ENCODE data around the gene MAP1B.
"Not testable (repeated sequence)": the region's sequence is repeated elsewhere in the genome, so short reads cannot be mapped to it uniquely, and the experiment has no call there.

Gene MAP1B

GRCh38 chr5:72107131-72107900 is at the start of gene MAP1B:
MAP1B (plus strand) TSS chr5:72107475; CDS start chr5:72107532, 57 bp downstream.
- DNase-seq (ENCODE audit: low read depth in 2 of 2) = no peak

- DNase-seq (ENCODE audit: low read depth in 2 of 2) = no peak
These were observed 49.5 kb upstream of the MAP1B start for GRCh38 chr5:72057816-72058215.

DNA sequence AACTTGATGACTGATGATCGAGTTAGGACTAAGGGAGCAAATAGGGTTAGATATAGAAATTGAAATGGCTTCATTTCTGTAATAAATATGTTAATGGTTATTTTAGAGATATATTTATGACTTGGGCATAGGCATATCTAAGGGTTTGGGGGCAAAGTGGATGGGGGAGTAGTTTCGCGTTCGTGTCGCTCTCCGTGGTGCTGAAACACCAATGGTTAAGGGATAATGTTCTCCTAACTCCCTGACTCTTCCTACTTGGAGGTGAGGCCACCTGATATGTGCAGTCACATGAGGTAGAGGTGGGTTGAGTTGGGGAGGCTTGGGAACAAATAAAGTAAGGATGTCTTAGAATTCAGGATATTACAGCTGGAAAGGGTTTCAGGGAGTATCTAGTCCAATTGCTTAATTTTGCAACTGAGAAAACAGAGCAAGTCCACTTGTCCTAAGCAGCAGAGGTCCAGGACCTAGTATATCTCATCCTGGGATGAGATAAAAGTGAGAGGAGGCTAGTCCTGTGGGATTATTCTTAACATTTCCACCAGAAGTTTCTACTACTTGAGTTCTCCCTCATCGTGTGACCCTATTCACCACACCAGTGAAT is 44.0 kb upstream of the MAP1B start:
- DNase-seq (ENCODE audit: low read depth in 2 of 2) = no peak

GRCh38 chr5:72064801-72065570 is 42.3 kb upstream of the MAP1B start:
- no peak for DNase-seq (ENCODE audit: low read depth in 2 of 2)

DNA sequence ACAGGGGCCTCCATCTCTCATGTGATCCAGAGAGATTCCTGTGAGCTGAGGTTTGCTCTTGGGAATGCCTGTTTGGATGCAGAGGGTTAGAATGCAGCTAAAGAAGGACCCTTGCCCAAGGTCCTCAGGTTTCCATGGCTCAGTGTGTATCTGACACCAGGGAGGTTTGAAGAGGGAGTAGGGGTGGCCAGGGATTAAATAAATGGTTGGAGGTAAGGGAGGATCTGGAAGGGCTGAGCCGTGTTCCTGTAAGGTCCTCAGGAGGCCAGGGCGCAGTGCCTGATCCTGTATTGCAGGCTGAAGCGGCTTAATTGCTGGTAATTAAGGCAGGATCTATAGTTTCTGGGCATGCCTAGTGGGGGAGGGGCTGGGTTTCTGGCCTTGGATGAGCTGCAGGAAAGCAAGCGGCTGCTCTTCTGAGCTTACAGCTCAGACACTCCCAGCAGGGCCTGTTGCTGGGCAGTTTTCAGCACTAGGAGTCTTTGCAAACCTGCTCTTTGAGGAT is 41.5 kb upstream of the MAP1B start:
- DNase-seq (ENCODE audit: low read depth in 2 of 2) = no peak

DNA sequence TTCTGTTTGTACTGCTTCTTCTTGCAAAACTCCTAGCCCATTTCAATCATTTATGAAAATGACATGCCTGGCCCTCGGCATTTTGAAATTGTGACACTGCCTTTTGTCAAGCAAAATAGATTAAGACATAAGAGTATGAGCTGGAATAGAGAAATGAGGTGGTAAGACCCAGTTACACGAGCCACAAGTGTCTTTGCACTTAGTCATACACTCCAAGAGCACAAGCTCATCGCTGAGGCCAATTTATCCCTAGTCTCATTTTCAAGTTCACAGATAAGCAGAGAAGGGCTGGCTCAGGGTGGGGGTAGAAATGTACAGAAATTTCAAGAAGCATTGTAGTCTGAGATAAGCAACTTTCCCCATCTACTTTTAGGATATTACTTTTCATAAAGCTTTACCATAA is 40.6 kb upstream of the MAP1B start:
- DNase-seq (ENCODE audit: low read depth in 2 of 2) = no peak

DNA sequence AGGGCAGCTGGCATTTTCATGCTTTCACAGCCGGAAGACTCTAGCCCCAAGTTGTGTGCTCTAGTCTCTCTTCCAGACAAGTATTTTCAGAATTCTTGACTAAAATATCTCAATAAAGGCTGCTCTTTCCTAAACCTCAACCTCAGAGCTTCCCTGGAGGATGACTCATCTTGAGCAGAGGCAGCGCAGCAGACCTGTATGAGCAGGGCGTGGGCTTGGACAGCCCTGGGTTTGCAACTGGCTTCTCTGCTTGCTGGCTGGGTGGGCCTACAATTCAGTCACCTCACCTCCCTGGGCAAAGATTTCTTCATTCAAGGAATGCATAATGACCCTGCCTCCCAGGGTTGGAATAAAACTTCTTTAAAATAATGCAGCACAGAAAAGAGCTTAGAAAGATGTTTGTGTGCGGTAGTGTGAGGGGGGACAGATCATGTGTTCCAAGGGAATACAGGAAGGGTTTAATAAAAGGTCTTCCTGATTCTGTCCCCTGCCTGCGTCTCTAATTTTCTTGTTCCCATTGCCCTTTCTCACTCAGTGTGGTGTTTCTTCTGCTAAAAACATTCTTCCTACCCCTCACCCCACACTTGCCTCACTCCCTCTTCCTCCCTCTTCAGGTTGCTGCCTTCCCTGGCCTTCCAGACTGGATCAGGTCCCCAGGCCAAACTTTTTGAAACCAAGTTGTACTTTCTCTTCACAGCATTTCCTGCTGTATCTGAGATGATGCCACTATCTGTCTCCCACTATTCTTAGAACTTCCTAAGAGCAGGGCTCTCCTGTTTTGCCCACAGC is 39.4 kb upstream of the MAP1B start:
- DNase-seq (ENCODE audit: low read depth in 2 of 2) = no peak

DNA sequence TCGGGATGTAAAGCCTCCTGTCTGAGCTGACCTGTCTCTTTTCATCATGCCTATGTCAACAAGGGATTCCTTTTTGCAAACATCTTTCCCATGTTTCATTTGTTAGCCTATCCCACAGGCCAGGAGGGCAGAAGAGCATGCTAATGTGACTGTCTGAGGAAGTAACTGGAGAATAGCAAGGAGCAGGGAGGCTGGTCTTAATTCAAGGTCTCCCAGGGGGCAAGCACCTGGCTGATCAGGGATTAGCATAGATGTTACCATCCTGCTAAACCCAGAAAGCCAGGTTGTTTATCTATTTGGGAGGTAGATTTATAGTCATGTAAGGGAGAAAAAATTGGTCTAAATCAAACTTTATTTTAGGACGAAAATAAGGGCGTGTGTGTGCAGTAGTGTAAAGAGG is 36.7 kb upstream of the MAP1B start:
- no peak for DNase-seq (ENCODE audit: low read depth in 2 of 2)

DNA sequence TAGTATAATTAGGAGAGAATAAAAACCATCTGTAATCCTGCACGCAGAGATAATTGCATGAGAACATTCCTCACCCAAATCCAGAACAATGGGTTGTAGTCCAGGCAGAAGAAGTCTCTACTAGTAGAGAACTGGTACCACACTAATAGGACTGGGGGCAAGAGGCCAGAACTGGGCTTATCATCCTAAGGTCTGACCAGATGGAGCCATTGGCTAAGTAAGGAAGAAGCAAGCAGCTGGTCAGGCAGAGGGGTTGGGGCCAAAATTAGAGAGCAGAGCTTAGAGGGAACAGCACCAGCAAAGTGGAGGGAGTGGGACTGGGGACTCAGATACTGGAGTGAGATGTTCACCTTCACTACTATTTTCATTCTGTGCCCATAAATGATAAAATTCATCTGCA is 35.4 kb upstream of the MAP1B start:
- no peak for DNase-seq (ENCODE audit: low read depth in 2 of 2)

DNA sequence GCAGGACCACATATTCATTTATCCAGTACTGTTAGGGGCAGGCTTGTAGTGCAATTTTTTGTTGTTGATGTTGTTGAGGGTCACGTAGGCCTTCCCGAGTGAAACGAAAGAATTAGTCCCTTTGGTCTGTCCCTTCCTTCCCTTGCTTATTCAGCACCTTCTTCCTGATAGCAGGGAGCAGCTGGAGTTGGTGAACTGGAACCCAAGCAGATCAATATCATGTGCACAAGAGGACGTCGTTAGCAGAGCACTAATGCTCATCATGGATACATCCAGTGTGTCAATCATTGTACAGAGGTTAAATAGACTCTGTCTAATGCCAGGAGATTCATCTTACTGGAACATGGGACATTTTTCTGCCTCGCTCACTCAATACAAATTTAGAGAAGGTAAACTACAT is 33.0 kb upstream of the MAP1B start:
- no peak for DNase-seq (ENCODE audit: low read depth in 2 of 2)

DNA sequence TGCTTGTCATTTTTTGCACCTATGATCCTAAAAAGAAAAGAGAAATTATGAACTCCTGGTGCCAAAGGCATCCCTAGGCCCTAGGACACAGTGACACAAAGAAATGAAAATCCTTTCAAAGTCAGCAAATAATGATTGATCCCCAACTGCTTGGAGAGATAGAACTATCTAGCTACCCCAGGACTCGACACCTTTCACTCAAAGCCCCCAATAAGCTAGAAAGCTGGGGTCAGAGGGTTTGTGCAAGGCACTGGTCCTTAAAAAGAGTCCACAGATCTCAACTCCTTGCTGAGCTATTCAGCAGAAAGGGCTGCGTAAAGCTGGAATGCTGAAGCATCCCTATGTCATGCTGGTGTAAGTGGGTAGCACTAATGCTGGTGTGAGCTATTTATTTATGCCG is 31.8 kb upstream of the MAP1B start:
- DNase-seq (ENCODE audit: low read depth in 2 of 2) = no peak

DNA sequence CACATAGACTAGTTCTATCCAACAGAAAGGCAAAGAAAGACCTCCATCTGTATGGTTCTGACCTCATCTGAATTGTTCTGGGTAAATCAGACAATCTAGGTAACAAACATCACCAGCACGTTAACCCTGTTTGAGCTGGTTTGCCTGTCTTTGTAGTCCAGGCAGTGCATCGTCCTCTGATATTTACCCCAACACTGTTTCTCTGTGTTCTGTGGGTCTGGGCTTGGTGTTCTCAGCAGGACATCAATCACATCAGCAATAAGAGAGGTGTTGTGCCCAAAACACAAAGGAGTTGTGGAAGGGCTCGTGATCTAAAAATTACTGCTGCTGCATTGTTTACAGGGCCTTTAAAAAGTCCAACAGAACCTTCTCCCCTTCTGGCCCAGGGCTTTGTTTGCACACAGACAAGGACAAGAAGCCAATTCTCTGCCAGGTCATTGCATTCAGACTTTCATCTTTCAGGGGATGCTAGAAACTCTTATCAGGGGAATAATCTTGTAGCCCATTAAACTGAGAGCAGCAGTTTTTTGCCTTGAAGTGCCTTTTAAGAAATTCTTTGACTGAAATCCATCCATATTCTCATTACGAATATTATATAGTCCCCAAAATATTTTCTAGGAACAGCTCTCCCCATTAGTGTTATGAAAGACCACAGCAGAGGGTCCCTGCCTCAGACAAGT is 30.5 kb upstream of the MAP1B start:
- DNase-seq (ENCODE audit: low read depth in 2 of 2) = no peak

GRCh38 chr5:72077390-72077789 is 29.9 kb upstream of the MAP1B start:
- no peak for DNase-seq (ENCODE audit: low read depth in 2 of 2)

DNA sequence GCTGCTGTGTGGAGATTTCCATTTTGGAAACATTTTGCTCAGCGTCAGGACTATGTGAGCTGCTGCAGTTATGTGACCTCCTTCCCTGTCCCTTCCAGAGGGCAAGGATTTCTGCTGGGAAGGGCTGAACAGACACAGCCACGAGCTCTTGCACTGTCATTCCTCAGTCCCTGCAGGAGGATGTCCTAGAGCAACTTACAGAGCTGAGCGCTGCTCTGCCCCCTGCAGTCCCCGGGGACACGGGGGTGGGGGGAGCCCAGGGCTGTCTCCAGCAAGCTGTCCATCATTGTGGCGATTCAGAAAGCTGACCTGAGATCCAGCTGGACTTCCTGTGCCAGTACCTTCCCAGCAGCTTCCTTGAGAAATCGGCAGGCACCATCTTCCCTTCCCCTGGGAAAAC is 28.0 kb upstream of the MAP1B start:
- DNase-seq (ENCODE audit: low read depth in 2 of 2) = no peak

- no peak for DNase-seq (ENCODE audit: low read depth in 2 of 2)
These were observed 25.2 kb upstream of the MAP1B start for GRCh38 chr5:72082048-72082447.

DNA sequence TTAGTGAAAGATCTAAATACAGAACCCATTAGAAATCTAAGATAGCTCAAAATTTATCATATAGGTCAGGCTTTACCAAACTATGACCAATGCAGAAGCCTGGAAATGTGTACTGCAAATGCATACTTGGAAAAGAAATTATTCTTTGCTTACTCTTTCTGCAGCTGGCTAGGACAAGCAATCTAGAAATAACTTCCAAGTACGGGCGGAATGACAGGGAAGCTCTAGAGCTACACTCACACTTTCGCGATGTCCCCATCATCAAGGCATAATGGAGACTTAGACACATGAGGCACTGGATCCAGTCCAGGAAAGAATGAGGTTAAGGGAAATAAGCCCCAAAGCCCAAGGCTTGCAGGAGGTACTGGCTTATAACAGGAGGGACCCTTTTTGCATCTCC is 22.4 kb upstream of the MAP1B start:
- DNase-seq (ENCODE audit: low read depth in 2 of 2) = no peak

DNA sequence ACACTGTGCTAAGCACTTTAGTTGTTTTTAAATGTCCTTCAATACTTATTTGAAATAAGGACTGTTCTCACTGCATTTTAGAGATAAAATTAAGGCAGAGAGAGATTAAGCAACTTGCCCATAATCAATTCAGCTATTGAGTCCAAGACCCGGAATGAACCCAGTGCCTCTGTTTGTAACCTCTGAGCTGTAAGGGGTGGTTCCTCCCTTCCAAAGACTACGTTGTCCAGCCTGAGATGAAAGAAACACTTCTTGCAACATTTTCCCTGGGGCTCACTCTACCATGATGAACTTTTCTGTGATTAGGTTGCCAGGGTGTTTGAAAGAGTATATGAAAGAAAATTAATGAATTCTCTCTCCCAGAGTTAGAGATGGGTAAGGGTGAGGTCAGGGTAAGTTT is 22.0 kb upstream of the MAP1B start:
- no peak for DNase-seq (ENCODE audit: low read depth in 2 of 2)

DNA sequence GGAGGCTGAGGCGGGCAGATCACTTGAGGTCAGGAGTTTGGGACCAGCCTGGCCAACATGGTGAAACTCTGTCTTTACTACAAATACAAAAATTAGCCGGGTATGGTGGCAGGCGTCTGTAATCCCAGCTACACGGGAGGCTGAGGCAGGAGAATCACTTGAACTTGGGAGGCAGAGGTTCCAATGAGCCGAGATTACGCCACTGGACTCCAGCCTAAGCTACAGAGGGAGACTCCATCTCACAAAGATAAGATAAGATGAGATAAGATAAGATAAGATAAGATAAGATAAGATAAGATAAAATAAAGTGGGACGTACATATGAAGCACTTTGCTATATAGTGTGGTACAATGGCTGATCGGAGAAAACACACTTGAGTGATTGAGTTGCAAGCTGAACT is 17.6 kb upstream of the MAP1B start:
- DNase-seq (ENCODE audit: low read depth in 2 of 2) = not testable (repeated sequence)

DNA sequence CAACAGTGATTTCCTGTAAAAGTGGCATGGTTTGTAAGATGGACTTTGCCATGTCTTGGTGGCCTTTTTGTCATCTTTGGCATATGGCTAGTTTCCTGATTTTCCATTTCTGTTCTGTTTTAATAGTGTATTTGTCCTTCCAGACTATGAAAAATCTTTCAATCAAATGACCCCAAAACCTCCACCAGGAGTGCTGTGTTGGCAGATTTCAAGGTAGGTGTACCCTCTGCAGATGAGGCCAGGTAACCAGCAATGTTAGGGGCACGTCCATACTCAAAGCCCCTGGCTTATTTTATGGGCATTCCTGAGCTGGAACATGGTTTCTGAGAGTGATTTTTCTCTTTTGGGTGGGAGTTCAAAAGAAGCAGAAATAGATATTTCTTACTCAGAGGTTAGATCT is 15.2 kb upstream of the MAP1B start:
- DNase-seq (ENCODE audit: low read depth in 2 of 2) = no peak

DNA sequence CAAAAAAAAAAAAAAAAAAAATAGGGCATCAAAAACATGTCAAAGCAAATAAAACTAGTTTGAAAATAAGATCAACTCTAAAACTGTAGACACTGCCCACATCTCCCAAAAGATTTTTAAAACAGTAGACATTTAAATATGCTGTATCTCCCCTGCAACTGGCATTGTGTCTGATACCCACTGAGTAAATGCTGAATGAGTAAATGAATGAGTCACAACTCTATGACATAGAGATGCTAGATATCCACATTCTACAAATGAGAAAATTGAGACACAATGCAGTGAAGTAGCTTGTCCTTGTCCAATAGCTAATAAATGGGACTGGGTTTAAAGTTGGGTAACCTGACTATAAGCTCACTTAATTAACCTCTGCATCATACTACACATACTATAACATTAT is 14.1 kb upstream of the MAP1B start:
- DNase-seq (ENCODE audit: low read depth in 2 of 2) = no peak

DNA sequence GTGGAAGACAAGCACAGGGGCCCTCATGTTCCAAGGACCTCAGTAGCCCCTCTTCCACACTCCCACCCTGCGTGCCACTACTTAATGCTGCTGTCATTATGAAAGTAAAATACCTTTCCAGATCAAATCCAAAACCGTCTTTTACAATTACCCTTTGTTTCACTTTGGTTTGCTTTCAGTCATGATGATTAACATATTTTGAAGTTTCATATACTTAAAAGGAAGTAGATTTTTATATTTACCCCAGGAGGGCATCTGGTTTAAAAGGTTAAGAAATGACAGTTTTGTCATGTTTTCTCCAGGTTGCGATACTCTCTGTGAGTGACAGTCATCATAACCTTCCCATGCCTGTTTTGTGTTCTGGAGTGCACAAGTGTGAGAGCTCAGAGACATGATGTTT is 13.5 kb upstream of the MAP1B start:
- DNase-seq (ENCODE audit: low read depth in 2 of 2) = no peak
